ENCODE data around the gene HMOX2.

DNA sequence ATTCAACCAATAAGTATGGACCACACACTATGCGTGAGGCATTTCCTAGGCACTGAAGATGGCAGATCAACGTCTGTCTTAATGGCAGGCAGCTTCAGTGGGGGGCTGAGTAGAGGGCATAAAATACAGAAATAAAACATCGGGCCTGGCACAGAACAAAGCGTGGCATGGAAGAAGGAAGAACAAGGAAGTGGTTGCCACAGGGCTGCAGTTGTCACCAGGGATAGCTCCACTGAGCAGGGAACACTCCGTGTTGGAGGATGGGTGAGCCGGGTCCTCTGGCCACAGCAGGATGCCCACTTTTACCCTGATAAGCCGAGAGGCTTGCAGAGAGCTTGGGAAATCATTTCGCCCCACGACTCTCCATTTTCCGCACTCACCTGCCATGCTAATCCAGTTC lies 56.0 kb downstream of the HMOX2 start:
- TF ChIP-seq, protein P1, sequence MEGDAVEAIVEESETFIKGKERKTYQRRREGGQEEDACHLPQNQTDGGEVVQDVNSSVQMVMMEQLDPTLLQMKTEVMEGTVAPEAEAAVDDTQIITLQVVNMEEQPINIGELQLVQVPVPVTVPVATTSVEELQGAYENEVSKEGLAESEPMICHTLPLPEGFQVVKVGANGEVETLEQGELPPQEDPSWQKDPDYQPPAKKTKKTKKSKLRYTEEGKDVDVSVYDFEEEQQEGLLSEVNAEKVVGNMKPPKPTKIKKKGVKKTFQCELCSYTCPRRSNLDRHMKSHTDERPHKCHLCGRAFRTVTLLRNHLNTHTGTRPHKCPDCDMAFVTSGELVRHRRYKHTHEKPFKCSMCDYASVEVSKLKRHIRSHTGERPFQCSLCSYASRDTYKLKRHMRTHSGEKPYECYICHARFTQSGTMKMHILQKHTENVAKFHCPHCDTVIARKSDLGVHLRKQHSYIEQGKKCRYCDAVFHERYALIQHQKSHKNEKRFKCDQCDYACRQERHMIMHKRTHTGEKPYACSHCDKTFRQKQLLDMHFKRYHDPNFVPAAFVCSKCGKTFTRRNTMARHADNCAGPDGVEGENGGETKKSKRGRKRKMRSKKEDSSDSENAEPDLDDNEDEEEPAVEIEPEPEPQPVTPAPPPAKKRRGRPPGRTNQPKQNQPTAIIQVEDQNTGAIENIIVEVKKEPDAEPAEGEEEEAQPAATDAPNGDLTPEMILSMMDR (IDR thresholded peaks at IDR 0.05), result no peak
- no peak for TF ChIP-seq POLR2A (IDR thresholded peaks at IDR 0.05)
